ENCODE measurements around the gene SH3YL1.

The SH3YL1 gene

GRCh38 chr2:281381-281780, 17.5 kb upstream of the SH3YL1 start:
- no peak for FAIRE-seq

GRCh38 chr2:280650-281110, 16.8 kb upstream of the SH3YL1 start:
- FAIRE-seq, result no peak

GRCh38 chr2:279956-280649, 16.3 kb upstream of the SH3YL1 start:
- no peak for FAIRE-seq

GRCh38 chr2:279366-279765, 15.5 kb upstream of the SH3YL1 start:
- no peak for FAIRE-seq

GRCh38 chr2:278927-279320, 15.1 kb upstream of the SH3YL1 start:
- no peak for FAIRE-seq

- no peak for FAIRE-seq
These were observed 14.6 kb upstream of the SH3YL1 start for GRCh38 chr2:278312-278926.

GRCh38 chr2:275466-275865, 11.6 kb upstream of the SH3YL1 start:
- FAIRE-seq, result no peak

- FAIRE-seq, result no peak
These were observed 10.7 kb upstream of the SH3YL1 start for GRCh38 chr2:274503-274902.

- no peak for FAIRE-seq
These were observed 9.5 kb upstream of the SH3YL1 start for GRCh38 chr2:273333-273732.

- no peak for FAIRE-seq
These were observed 8.1 kb upstream of the SH3YL1 start for GRCh38 chr2:271917-272316.

GRCh38 chr2:270861-271260, 7.0 kb upstream of the SH3YL1 start:
- FAIRE-seq, result no peak

- no peak for FAIRE-seq
These were observed 5.7 kb upstream of the SH3YL1 start for GRCh38 chr2:269356-270030.

GRCh38 chr2:268323-268722, 4.5 kb upstream of the SH3YL1 start:
- no peak for FAIRE-seq

GRCh38 chr2:264493-265468, 949 bp upstream of the SH3YL1 start, which contains the start of gene ACP1:
Gene ACP1, plus strand, starts transcription at chr2:264947. Its CDS starts 18 bp downstream, at chr2:264965.
- FAIRE-seq, result no peak

GRCh38 chr2:263022-263738, 652 bp downstream of the SH3YL1 start:
- no peak for FAIRE-seq

- no peak for FAIRE-seq
These were observed 1.7 kb downstream of the SH3YL1 start for GRCh38 chr2:262117-262516.

- FAIRE-seq, result peak; percentile 41
These were observed 3.2 kb downstream of the SH3YL1 start for GRCh38 chr2:260507-261161.

GRCh38 chr2:259789-260331, 4.0 kb downstream of the SH3YL1 start:
- FAIRE-seq, result peak; percentile 64

GRCh38 chr2:258933-259332, 4.9 kb downstream of the SH3YL1 start:
- no peak for FAIRE-seq

GRCh38 chr2:257842-258241, 6.0 kb downstream of the SH3YL1 start:
- no peak for FAIRE-seq

GRCh38 chr2:257429-257828, 6.4 kb downstream of the SH3YL1 start:
- FAIRE-seq, result no peak
